Hematopoietic multipotent progenitor cell (in vitro differentiated cells): ENCODE data around the gene HOXB8. TPM values are rescaled to one million over a fixed set of nuclear protein-coding genes. Genes with fewer than 3 reads are reported as not detected.

Source experiments
- DNase-seq, 3 donors: peaks; one replicate each; pipeline ENCODE4 v3.0.0-alpha.2; 2011 to 2015; ENCODE audit warnings: low read depth in 2 of 3, low spot score in 2 of 3
- small RNA-seq: library from RNA; depleted of rRNA; stranded (forward); fragments of <200 nt; gene quantifications from one replicate; pipeline ENCODE3, GENCODE V24; 2012
- total RNA-seq: library from RNA; depleted of rRNA; stranded (reverse); fragments of >200 nt; gene quantifications from one replicate; pipeline ENCODE4 v1.2.3, GENCODE V29; 2012

Gene HOXB8
- total RNA-seq, 1 donor = not detected

DNA sequence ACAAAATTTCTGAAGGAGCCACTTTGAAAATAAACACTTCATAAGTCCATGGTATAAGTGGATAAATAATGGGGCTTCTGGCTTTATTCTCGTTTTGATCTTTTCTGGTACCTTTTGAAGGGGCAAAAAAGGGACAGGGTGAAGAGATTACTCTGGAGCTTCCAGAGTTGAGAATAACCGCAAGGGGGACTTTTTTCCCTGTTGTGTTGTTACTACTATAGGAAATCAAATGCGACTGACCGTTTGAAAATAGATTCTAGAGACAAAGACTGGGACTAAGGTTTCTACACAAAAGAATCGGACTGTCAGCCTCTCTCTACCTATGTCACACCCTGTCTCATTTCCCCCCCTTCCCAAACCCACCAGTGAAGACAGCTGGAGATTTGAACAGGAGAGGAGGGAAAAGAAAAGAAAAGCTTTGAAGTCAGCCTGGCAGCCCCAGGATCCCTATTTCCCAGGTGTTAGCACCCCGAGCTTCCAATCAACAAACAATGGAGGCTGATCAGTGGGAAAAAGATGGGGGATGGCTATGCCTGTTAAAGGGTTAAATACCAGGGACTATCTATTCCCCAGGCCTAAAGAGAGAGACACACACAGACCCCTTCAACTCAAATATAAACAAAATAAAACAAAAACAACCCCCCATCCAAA, 45.3 kb downstream of the HOXB8 start:
- no peak for DNase-seq

DNA sequence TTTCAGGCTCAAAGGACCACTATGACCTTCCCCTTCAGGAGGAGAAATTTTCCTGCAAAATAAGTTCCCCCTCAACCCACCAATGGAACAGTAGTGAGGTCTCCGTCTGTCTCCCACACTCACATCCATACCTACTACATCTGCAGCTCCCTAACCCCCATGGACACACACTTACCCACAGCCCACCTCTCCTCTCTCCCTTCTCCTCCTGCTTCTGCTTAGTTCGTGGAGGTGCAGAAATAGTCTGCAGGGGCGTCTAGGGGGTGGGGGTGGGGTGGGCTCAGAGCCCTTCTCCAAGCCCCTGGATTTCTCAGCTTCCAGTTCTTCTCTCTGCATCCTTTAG, 45.9 kb downstream of the HOXB8 start:
- no peak for DNase-seq

DNA sequence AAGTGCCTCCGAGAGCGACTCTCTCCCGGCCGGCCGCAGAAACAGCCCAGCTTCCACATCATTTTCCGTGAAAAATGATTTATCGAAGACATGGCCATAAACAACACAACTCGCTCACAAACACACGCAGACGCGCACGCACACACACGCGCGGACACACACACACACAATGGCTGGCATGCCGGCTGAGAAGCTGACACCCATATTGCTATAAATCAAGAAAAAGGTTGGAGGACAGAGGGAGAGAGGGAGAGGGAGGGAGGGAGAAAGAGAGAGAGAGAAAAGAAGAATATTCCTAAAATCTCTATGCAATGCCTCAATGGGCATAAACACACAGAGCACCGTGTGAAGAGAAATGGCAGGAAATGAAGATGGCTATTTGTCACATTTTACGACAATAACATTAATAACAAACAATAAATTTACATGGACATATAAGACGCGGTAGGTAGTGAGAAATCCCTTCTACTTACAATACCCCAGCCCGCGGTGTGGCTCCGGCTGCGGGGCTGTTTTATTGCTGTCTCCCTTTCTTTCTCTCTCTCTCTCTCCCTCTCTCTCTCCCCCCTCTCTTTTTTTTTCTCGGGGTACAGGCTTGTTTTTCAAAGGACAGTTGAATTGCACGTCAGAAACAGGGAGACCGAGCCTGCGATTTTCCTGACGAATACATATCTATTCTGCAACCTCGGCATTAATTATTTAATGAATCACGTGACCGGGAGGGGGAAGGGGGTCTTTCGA, 46.4 kb downstream of the HOXB8 start:
- no peak for DNase-seq

DNA sequence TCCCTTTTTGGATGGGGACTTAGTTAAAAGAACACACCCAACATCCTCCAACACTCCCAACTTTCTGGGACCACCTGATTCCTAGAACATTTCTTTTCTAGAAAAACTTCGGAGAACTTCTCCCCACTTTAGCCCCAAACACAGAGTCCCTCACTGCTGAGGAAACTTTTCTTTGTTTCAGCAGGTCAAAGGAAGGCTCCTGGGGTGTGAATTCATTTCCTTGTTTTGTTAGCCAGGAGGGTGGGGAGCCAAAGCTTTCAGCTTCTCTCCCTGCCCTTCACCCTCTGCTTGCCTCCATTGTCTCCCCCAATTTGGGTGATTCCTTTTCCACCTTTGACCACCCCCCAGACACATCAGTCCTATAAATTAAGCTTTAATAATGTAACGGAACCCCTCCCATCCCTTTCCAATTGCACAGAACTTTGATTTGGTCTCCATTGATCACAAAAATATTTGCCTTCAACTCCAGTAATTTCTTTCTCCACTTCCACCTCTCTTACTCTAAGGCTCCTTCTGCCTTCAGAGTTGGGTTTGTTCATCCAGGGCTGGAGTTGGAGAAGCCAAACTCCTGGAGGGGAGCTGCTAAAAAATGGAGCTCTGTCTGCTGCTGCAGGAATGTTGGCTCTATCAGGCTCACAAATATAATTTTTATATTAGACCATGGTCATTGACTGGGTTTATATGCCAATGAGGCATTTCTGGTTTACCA, 47.3 kb downstream of the HOXB8 start:
- no peak for DNase-seq

DNA sequence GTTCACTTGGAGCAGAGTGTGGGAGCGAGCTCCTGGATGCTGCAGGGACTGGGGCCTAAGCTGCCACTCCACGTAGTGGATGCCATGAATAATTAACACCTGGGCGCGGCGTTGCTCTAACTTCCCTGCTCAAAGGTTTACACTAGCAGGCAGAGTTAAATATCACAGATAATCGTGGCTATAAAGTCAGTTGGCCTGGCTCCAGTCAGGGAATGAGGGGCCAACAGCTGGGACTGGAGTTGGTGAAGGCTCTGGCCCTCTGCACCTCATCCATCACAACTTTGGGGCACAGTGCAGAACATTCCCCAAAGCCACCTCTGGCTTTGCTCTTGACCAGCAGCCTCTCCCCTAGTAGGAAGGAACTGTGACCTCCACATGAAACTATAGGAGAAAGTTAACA, 47.9 kb downstream of the HOXB8 start:
- no peak for DNase-seq

DNA sequence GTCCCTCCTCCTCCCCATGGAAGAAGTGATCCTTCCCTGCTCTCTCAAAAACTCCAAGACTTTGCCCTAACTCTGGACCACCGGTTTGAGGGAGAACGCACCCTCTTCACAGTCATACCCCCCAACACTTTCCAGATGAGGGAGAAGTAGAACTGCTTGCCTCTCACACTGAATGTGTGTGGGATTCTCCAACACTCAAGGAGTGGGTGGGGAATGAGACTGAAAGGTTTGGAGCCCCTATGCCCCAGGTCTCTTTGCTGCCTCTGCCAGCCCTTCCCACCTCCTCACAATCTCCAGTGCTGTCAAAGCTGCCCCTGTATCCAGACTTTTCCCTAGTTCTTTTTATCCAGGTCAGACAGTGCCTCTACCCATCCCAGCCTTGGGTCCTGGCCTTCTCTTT, 48.4 kb downstream of the HOXB8 start:
- no peak for DNase-seq

DNA sequence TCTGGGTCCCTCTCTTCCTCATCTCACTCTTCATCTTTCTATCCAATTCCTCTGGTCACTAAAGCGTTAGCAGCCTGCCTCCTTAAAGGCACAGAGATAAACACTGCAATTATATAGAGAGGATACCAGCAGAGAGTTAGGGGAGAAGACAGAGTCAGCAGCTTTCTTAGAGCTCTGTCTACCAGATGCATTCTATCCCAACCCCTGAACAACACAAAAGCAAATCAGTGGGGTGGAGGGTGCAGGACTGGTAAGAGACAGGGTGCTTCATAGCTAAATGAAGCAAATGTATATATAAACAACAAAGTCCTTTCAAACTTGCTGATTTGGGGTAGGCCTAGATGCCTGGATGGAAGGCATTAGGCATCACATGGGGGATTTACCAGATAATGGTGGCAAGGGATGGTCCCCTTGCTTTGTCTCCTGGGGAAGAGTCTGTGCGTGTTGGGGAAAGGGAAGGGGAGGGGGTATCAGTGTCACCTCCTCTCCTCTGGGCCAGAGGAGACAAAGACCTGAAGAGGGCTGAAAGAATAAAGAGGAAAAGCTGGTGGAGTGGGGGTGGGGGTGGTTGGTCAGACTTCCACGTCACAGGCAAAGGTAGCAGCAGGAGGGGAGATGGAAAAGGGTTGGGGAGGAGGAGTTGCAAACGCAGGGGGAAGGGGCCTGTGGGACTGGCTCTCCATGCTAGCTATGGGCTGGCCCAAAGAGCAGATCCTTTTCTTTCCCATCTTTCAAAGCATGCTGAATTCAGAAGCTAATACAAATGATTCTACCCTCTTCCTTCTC, 49.0 kb downstream of the HOXB8 start:
- no peak for DNase-seq

DNA sequence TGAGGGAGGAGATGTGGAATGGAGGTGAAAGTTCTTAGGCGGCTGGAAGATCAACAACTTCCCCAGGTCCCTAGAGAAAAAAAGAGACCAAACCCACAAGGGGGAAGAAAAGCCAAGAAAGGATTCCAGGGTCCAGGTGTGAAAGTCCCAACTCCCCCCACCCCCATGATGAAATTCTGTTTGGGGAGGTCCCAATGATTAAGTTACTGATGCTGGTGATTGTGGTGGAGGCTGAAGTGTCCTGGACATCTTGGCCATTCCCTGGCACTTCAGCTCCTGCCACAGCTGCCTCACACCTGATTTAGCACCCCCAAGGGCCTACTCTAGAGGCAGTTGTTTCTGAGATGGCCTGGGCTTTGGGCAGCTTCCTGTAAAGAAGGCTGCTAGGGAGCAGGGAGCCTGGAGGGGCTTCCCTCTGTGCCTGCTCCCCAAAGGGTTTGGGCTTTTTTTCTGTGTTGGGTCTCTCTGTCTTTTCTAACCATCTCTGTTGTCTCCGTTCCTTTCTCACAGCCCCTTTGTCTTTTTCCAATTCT, 50.0 kb downstream of the HOXB8 start:
- no peak for DNase-seq

DNA sequence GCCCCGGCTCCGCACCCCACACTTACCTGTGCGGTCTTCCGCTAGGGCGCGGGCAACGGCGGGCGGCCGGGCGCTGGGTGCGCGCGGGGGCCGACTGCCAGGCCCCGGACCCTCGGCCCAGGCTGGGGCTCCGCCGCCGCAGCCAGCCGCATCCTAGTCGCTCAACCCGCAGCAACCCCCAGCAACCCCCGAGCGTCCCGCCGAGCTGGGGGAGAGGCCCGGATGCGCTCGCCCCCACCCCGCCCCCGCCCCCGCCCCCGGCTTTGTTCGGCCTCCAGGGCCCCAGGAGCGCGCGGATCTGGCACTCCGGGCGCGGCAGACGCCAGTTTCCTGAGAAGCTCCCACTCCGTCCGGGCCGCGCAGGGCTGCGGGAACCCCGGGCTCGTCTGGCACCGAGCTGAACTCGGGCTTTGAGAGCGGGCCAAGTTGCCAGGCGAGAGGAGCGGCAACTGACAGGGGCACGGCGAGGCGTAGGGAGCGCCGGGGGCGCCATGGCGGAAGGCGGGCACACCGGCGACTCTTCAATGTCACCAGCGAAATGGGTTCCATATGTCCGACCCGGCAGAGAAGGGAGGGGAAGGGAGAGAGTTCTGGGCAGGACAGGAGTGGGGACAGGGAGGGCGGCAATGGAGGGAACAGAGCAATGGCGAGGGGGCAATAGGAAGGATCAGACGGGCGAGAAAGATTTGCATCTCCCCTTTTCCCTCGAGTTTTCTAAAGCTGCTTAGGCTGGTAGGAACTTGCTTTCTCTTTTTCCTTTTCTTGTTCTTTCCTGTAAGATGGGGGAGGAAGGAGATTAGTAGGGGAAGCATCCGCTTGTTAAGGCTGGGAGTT, 50.7 kb downstream of the HOXB8 start:
- no peak for DNase-seq

DNA sequence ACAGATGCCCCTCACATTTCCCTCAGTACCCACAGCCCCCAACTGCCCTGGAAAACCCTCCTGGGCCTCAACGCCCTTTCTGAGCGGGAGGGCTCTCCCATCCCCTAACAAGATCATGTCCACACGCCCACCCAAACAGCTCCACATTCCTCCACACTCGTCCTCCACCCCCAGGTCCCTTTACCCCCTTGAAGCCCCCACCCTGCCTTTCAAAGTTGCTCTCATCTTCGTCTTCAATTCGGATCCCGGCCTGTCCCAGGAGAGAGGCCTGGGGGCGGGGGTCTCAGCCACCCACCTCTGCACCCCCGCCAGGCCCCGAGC, 51.3 kb downstream of the HOXB8 start:
- DNase-seq = no peak

DNA sequence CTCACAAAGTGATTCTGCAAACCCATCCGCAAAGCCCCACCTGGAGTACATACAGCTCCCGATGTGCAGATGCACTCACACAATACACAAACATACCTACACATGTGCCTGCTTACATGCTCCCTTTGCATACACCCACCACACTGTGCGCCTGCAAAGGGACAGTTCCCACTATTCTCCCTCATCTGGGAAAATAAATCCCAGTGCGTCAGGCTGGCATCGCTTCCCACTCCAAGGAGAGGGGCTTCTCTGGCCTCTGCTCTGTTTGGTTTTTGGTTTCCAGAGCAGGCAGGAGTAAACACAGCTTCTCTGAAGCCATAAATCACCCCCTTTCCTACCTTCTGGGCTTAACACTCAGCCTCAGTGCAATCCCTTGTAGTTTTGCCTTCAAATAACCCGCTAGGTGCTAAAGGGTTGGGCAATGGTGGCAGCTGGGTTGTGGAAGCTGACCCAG, 51.7 kb downstream of the HOXB8 start:
- no peak for DNase-seq

DNA sequence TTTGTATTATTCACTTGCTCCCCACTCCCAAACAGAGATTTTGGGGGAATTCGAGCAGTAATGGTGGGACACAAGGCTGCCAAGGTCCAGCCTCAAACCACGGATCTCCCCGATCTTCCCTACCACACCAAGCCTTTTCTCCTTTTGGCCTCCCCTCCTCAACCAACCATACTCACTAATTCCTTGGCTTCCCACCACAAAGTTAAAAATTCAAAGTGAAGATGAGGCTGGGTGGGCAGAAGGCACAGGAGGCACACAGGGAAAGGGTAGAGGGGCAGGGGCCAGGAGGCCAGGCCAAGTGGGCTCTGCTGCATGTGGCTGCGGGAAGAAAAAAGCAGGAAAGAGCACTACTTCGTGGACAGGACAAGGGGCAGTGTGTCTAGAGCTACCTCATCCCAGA, 52.2 kb downstream of the HOXB8 start:
- DNase-seq = no peak

Small RNA genes within 50 kb of the gene (small RNA-seq; reads per million reads assigned to genes)
- not detected for gene MIR196A1

Other genes starting within 250 kb of the HOXB8 start
- gene SKAP1, start 185.1 kb downstream of the HOXB8 start, total RNA-seq = 4.8 TPM
- not detected for gene HOXB1, start 84.3 kb downstream of the HOXB8 start, total RNA-seq
- gene HOXB2, start 70.2 kb downstream of the HOXB8 start, total RNA-seq = 10.8 TPM
- 6.5 TPM for gene HOXB4, start 36.9 kb downstream of the HOXB8 start, total RNA-seq
- 20.5 TPM for gene HOXB3, start 25.1 kb downstream of the HOXB8 start, total RNA-seq
- 0.54 TPM for gene HOXB5, start 21.5 kb downstream of the HOXB8 start, total RNA-seq
- gene HOXB6, start 10.3 kb downstream of the HOXB8 start, total RNA-seq = 7.3 TPM
- gene HOXB7, start 4.3 kb downstream of the HOXB8 start, total RNA-seq = 0.54 TPM
- gene HOXB9, start 11.1 kb upstream of the HOXB8 start, total RNA-seq = under 0.01 TPM
- gene PRAC1, start 107.2 kb upstream of the HOXB8 start, total RNA-seq = not detected
- gene PRAC2, start 107.9 kb upstream of the HOXB8 start, total RNA-seq = not detected
- gene HOXB13, start 113.5 kb upstream of the HOXB8 start, total RNA-seq = not detected
- 1.1 TPM for gene TTLL6, start 201.9 kb upstream of the HOXB8 start, total RNA-seq
- 75.7 TPM for gene CALCOCO2, start 215.7 kb upstream of the HOXB8 start, total RNA-seq